Hepatocyte (in vitro differentiated cells): ENCODE data around the gene VCAM1.

Source experiments
- EZH2 ChIP-seq: fragments of 200-600 bp; sonication (generic); IDR thresholded peaks from 2 replicates; pipeline ENCODE4 v1.6.1; 2016; ENCODE audit warnings: antibody characterized with exemption, mild to moderate bottlenecking, borderline replicate concordance
- EZH2phosphoT487 ChIP-seq: fragments of 200-600 bp; sonication (generic); IDR thresholded peaks from one replicate; pipeline ENCODE4 v1.6.1; 2018; ENCODE audit warnings: antibody characterized with exemption, mild to moderate bottlenecking, low read depth, moderate library complexity; ENCODE audit not compliant: unreplicated experiment, severe bottlenecking
- TF ChIP-seq, protein P1 (sequence below): fragments of 200-600 bp; sonication (generic); IDR thresholded peaks from 2 replicates; pipeline ENCODE4 v1.5.1; 2016; ENCODE audit warnings: antibody characterized with exemption, mild to moderate bottlenecking; ENCODE audit not compliant: poor library complexity

GRCh38 chr1:100786870-100787269 lies 67.3 kb downstream of the VCAM1 start:
- TF ChIP-seq, protein P1, sequence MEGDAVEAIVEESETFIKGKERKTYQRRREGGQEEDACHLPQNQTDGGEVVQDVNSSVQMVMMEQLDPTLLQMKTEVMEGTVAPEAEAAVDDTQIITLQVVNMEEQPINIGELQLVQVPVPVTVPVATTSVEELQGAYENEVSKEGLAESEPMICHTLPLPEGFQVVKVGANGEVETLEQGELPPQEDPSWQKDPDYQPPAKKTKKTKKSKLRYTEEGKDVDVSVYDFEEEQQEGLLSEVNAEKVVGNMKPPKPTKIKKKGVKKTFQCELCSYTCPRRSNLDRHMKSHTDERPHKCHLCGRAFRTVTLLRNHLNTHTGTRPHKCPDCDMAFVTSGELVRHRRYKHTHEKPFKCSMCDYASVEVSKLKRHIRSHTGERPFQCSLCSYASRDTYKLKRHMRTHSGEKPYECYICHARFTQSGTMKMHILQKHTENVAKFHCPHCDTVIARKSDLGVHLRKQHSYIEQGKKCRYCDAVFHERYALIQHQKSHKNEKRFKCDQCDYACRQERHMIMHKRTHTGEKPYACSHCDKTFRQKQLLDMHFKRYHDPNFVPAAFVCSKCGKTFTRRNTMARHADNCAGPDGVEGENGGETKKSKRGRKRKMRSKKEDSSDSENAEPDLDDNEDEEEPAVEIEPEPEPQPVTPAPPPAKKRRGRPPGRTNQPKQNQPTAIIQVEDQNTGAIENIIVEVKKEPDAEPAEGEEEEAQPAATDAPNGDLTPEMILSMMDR: no peak
- TF ChIP-seq EZH2 (no peak), EZH2phosphoT487 (no peak)
